Natural killer cell treated with Interleukin-12 subunit alpha and Interleukin-12 subunit beta and Interleukin-15 and Interleukin-18, amount 100 ng/mL, for 72 hours (primary cell): ENCODE data around the gene TNK2. TPM values are rescaled to one million over a fixed set of nuclear protein-coding genes. Genes with fewer than 3 reads are reported as not detected.
A peak's percentile ranks its signal among the peaks of the same experiment; 100 is the strongest.
"Not testable (repeated sequence)": the region's sequence is repeated elsewhere in the genome, so short reads cannot be mapped to it uniquely, and the experiment has no call there.

Source experiments
- ATAC-seq, 2 donors: fragments of 150-1000 bp; cut with Tn5 transposase in 1 of 2; sonication (Bioruptor Pico), chemical (Tn5 transposase) in 1 of 2; 2 replicates each; pipeline ENCODE4 v1.10.0; 2021
- DNase-seq: peaks from one replicate; pipeline ENCODE4 v3.0.0; 2022; ENCODE audit warnings: low spot score
- H3K27ac Mint-ChIP-seq, 2 donors: 1 replicate in 1 of 2; 2 replicates in 1 of 2; pipeline ENCODE4 v1.8.0; 2022; ENCODE audit warnings: mixed read lengths in 2 of 2, mild to moderate bottlenecking in 1 of 2, moderate library complexity in 1 of 2
- H3K27me3 Mint-ChIP-seq, 2 donors: 1 replicate in 1 of 2; 2 replicates in 1 of 2; pipeline ENCODE4 v1.8.0; 2022; ENCODE audit warnings: mixed read lengths in 2 of 2
- H3K36me3 Mint-ChIP-seq: one replicate; pipeline ENCODE4 v1.8.0; 2022; ENCODE audit warnings: mixed read lengths
- H3K4me1 Mint-ChIP-seq, 2 donors: 1 replicate in 1 of 2; 2 replicates in 1 of 2; pipeline ENCODE4 v1.8.0; 2022; ENCODE audit warnings: low read depth in 2 of 2, mixed read lengths in 2 of 2, mild to moderate bottlenecking in 1 of 2
- H3K4me3 Mint-ChIP-seq: one replicate; pipeline ENCODE4 v1.8.0; 2022; ENCODE audit warnings: mixed read lengths
- H3K9me3 Mint-ChIP-seq: 2 replicates; pipeline ENCODE4 v1.8.0; 2022; ENCODE audit warnings: mixed read lengths
- total RNA-seq, 2 donors: library from RNA; stranded (reverse); gene quantifications; one replicate each; pipeline ENCODE4 v1.2.3, GENCODE V29; 2022

Gene TNK2
- total RNA-seq, 2 donors from 2014 or later, result 63.5 to 116 TPM

DNA sequence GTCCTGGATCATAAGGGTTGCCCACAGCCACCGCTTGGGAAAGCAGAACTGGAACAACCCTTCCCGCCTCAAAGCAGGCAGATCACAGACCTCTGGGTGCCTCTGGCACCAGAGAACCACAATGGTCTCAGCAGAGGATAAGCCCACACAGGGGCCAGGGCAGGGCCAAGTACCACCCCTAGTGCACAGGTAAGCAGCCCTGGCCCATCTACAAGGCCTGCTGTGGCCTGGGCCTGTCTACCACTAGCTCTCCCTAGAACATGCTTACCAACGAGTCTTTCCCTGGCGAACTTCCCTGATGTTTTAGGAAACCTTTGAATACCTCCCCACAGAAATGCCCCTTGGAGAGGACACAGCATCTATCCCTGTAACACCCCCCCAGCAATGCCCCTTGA, 28.3 kb downstream of the TNK2 start:
- DNase-seq (no peak), ATAC-seq (no peak)
- peaks cover 0 to 3% of the 10 kb centered on the region in 2 donors for H3K4me1 Mint-ChIP-seq
- H3K9me3 Mint-ChIP-seq, result no peaks in the 10 kb centered on the region
- H3K27ac Mint-ChIP-seq, result no peak overlapping the region
- no peak overlapping the region for H3K4me3 Mint-ChIP-seq
- no peaks in the 10 kb centered on the region for H3K36me3 Mint-ChIP-seq
- H3K27me3 Mint-ChIP-seq, result no peaks in the 10 kb centered on the region

DNA sequence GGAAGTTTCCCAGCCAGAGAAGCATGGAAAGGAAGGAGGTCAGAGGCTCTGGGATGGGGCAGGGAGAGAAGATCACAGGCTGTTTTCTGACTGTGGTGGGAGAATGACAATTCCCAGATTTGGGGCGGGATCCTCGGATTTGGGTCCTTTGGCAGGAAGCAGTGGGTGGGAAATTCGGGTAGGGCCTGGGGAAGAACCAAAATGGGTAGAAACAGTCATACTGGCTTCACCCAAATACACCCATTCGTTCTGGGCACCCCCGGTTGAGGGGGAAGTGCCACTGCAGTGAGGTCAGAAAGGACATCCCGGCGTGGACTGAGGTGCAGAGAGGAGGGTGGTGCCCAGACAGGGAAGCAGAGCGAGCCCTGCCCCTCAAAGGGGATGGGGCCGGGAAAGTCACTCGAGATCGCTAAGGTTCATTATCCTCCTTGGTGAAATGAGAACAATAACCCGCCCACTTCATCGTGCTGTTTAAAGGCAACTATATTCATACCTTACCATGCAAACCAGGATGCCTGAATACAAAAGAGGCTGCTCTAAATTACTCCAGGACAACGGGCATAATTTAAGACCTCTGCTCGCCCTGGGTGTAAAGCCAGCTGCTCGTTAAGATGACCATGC, 28.8 kb downstream of the TNK2 start:
- no peak overlapping the region for H3K27ac Mint-ChIP-seq

DNA sequence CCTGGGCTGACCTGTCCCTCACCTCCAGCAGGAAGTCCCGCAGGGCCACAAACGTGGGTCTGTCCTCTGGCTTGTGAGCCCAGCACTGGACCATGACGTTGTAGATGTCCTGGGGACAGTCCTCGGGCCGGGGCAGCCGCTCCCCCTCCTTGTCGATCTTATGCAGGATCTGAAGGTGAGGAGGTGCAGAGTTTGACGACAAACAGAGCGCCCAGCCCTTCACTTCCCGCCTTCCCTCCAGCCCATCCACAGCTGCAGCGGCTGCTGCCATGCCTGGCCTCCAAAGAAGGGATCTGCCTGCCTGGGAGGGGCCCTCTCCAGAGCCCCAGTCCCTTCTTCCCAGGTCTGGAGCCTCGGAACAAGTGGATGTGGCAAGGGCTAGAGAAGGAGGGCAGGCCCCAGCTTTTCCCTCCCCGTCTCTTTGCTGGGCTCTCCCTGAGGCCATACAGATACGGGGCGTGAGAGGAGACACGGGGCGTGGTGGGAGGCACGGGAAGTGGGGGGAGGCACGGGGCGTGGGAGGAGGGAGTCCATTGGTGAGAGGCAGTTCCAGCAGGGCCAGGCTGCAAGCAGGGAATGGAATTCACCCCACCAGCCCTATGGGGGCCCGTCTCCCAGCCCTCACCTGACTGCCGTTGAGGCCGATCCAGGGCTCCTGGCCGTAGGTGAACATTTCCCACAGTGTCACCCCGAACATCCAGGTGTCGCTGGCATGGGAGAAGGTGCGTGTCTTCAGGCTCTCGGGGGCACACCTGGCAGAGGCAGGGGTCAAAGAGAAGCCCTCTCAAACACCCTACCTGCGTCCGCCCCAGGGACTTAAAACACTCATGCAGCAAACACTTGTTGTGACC, 29.7 kb downstream of the TNK2 start:
- Mint-ChIP-seq H3K27me3 (no peaks in the 10 kb centered on the region), H3K4me1 (peaks cover 0 to 3% of the 10 kb centered on the region in 2 donors)
- ATAC-seq, result no peak

More for the DNA sequence above, 28.8 kb downstream of the TNK2 start:
- Mint-ChIP-seq H3K4me3 (no peak overlapping the region), H3K36me3 (no peaks in the 10 kb centered on the region), H3K9me3 (no peaks in the 10 kb centered on the region), H3K27me3 (no peaks in the 10 kb centered on the region), H3K4me1 (peaks cover 0 to 3% of the 10 kb centered on the region in 2 donors)
- no peak for ATAC-seq
- no peak for DNase-seq

DNA sequence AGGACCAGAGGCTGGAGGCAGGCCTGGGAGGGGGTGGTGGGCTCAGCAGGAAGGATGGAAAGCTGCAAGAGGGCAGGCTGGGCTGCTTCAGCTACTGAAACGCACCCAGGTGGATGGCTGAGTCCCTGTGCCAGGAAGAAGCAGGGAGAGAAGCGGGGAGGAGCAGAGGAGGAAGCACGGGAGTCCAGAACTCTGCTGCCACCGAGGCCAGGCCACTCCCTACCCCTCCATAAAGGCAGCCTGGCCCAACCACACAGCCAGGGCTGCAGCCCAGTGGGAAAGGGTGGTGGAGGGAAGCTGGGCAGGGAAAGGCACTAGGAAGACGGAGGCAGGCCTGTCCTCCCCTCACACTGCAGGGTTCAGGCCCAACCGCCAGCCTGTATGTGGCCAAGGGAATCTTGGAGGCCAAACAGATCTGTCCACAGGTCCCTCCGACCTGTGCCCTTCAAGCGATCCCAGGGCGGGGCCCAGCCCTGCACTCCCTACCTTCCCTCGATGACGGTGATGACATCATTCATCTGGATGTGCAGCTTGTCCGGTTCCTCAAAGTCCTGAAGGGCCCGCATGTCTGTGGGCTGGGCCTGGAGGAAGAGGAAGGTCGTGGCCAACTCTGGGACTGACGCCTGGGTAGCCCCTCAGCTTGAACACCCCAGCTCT, 30.5 kb downstream of the TNK2 start:
- DNase-seq (no peak), ATAC-seq (no peak)
- H3K36me3 Mint-ChIP-seq, result no peaks in the 10 kb centered on the region
- no peak overlapping the region for H3K4me3 Mint-ChIP-seq
- no peaks in the 10 kb centered on the region for H3K27me3 Mint-ChIP-seq
- peaks cover 0 to 3% of the 10 kb centered on the region in 2 donors for H3K4me1 Mint-ChIP-seq
- H3K27ac Mint-ChIP-seq, result no peak overlapping the region
- H3K9me3 Mint-ChIP-seq, result no peaks in the 10 kb centered on the region

More for the DNA sequence above, 29.7 kb downstream of the TNK2 start:
- H3K9me3 Mint-ChIP-seq, result no peaks in the 10 kb centered on the region
- no peaks in the 10 kb centered on the region for H3K36me3 Mint-ChIP-seq
- no peak overlapping the region for H3K4me3 Mint-ChIP-seq
- no peak overlapping the region for H3K27ac Mint-ChIP-seq
- no peak for DNase-seq

DNA sequence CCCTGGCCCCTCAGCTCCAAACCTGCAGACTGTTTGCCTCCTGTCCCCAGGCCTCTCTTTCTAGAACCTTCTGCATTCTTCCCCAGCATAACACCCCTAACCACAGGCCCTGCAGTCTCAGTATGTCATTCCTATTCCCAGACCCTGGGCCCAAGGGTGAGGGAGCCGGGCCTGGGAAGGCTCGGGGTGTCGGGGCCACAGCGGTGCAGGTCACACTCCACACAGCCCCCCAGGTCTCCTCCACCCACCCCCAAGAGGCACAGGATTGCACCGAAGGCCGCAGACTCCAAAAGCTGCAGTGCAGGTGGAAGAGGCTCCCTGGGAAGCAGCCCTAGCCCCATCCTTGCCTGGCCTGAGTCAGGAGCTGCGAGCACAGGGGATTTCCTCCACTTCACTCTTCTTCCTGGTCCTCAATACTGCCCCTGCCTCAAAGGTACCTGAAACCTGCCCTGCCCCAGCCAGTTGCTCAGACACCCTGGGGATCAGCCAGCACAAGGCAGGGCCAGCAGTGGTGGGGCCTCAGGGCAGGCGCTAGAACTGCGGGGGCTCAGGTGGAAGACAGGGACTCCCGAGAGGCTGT, 31.1 kb downstream of the TNK2 start:
- Mint-ChIP-seq H3K4me3 (no peak overlapping the region), H3K27me3 (no peaks in the 10 kb centered on the region), H3K4me1 (peaks cover 0 to 3% of the 10 kb centered on the region in 2 donors), H3K27ac (no peak overlapping the region), H3K36me3 (no peaks in the 10 kb centered on the region), H3K9me3 (no peaks in the 10 kb centered on the region)
- ATAC-seq (no peak), DNase-seq (no peak)

DNA sequence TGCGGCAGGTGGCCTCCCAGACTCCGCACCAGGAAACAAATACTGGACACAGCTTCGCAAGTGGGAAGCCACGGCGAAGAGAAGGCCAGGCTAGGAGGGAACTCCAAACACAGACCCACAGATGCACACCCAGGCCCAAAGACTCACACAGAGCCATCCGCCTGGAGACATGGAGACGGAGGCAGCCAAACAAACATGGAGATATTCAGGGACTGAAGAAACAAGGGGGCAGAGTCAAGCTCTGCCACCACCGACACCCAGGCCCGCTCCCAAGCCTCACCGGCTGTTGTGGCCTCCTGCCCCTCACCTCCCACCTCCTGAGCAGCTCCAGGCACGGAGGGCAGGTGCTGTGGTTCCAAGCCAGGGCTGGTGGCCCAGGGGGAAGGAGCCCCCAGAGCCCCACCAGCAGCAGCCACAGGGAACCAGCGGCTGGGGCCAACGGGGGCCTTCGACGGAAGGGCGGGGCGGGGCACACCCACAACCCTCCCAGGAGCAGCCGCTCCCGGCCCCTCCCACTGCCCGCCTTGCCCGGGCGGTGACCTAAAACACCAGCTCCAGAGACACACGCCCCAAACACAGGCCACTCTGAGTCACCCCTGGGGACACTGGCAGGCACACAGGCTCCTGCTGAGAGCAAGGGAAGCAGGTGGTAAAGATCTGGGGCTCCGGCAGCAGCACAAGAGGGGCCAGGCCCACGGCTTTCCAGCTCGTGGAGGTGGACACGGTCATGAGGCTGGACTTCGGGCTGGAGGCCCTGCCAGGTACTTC, 31.9 kb downstream of the TNK2 start:
- no peak for DNase-seq
- ATAC-seq, result peak in 1 of 2 donors; percentile 39
- Mint-ChIP-seq H3K4me3 (no peak overlapping the region), H3K27me3 (no peaks in the 10 kb centered on the region), H3K9me3 (no peaks in the 10 kb centered on the region), H3K36me3 (no peaks in the 10 kb centered on the region), H3K4me1 (peaks cover 0 to 3% of the 10 kb centered on the region in 2 donors), H3K27ac (no peak overlapping the region)

DNA sequence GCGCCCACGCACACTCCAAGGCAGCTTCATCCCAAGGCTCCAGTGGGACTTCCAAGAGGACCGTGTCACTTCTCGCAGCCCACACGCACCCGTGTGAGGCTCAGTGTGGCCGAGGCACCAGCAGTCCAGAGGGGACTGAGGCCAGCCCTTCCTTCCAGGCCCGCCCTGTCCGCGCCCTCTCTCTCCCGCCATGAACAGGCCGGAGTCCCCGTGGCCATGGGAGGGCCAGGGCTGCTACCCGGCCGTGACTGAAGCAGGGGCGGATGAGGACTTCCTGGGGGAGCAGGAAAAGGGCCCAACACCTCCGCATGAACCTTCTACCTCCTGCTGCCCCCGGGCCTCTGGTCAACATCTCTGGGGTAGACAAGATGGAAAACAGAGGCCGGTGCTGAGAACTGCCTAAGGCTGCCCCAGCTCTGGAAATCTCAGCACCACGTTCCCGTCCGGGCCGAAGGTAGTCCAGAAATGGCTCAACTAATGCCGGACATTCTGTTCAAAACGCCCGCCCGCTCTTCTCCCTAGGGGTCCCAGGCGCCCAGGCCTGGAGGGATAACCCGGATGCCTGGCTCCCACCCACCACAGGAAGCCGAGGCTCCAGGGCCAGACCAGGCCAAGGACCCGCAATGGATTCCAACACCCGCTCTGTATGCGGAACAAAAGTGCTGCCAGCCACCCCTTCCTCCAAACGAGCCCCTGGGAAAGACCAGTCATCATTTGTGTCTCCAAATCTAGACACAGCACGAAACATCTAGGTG, 32.7 kb downstream of the TNK2 start:
- peak in 1 of 2 donors; percentile 50 for ATAC-seq

DNA sequence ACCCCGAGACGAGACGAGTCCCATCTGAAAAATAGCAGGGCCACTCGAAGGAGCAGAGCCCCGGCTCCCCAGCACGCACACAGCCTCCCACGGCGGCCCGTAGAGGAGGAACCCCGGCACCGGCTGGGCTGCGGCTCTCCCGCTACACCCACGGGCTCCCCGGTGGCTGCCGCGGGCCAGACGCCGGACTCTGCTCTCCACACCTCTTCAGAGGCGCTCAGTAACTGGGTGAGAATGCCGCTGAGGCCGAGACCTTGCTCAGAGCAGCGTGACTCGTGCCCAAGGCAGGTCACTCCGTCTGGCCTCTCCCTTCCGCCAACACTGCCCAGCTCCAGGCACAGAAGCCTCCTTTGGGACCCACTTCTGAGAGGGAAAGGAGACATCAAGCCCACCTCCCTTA, 34.4 kb downstream of the TNK2 start:
- Mint-ChIP-seq H3K27ac (no peak overlapping the region), H3K27me3 (no peaks in the 10 kb centered on the region), H3K9me3 (no peaks in the 10 kb centered on the region), H3K36me3 (no peaks in the 10 kb centered on the region), H3K4me3 (no peak overlapping the region), H3K4me1 (peaks cover 0 to 3% of the 10 kb centered on the region in 2 donors)
- ATAC-seq (no peak), DNase-seq (peak; percentile 35)

More for the DNA sequence above, 32.7 kb downstream of the TNK2 start:
- H3K4me3 Mint-ChIP-seq, result no peak overlapping the region
- H3K9me3 Mint-ChIP-seq, result no peaks in the 10 kb centered on the region
- no peaks in the 10 kb centered on the region for H3K27me3 Mint-ChIP-seq
- H3K4me1 Mint-ChIP-seq, result peaks cover 0 to 3% of the 10 kb centered on the region in 2 donors
- H3K27ac Mint-ChIP-seq, result no peak overlapping the region
- peak; percentile 49 for DNase-seq
- no peaks in the 10 kb centered on the region for H3K36me3 Mint-ChIP-seq

DNA sequence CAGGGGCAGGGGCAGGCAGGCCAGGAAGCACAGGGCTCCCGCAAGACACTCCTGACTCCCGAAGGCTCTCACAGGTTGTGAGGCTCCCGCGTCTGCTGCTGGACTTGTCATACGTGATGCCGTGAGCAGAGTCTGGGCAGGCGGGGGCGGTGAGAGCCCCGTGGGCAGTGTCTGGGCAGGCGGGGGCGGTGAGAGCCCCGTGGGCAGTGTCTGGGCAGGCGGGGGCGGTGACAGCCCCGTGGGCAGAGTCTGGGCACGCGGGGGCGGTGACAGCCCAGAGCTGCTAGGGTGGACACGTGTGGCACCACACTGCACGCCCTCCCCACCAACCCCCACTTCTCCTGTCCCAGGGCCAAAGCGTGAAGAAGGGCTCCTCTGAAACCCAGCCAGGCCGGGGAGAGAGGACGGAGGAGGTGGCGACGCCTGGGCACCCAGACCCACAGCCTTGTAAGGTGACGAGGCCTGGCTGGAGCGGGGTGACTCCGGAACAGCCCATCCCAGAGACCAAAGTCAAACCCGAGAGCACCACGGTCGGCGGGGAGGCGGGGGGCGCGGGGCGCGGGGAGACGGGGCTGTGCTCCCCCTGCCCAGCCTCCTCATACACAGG, 35.0 kb downstream of the TNK2 start:
- Mint-ChIP-seq H3K9me3 (no peaks in the 10 kb centered on the region), H3K36me3 (no peaks in the 10 kb centered on the region), H3K4me3 (no peak overlapping the region), H3K27me3 (no peaks in the 10 kb centered on the region), H3K27ac (no peak overlapping the region), H3K4me1 (peaks cover 0 to 3% of the 10 kb centered on the region in 2 donors)
- ATAC-seq (no peak), DNase-seq (peak; percentile 54)

DNA sequence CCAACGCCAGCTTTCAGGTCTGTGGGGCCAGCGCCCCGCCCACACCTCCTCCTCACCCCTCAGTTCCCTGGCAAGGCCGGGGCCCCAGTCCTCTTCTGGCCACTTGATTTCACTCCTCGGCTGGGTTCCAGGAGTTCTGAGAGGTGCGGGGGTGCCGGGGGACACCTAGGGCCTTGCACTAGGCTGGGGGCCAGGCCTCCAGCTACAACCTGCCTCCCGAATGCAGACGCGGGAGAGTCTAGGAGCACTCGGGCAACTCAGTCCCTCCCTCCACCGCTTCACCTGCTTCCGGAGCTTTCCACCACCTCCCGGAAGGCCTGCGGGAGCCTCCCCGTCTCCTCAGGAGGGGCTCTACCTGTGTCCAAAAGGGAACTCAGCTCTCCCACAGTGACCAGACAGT, 35.6 kb downstream of the TNK2 start:
- H3K27ac Mint-ChIP-seq, result no peak overlapping the region
- DNase-seq, result peak; percentile 60
- H3K9me3 Mint-ChIP-seq, result no peaks in the 10 kb centered on the region
- no peaks in the 10 kb centered on the region for H3K36me3 Mint-ChIP-seq
- H3K4me3 Mint-ChIP-seq, result no peak overlapping the region
- H3K4me1 Mint-ChIP-seq, result peaks cover 0 to 3% of the 10 kb centered on the region in 2 donors
- ATAC-seq, result no peak
- H3K27me3 Mint-ChIP-seq, result no peaks in the 10 kb centered on the region

DNA sequence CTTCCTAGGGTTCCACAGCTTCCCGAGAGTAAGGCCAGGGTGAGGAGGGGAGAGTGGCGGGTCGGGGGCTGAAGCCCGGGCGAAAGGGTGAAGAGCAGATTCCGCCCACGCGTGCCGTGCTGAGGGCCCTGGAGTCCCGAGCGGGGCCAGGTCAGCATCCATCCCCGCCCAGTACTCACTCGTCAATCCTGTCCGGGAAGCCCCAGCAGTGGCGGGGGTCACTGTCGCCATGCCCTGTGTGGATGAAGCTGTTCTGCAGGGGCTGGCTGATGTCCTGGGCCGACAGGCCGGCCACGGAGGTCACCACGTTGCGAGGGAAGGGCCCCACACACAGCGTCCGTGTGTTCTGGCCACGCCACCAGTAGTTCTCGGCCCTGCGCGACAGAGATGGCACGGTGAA, 36.3 kb downstream of the TNK2 start:
- no peaks in the 10 kb centered on the region for H3K9me3 Mint-ChIP-seq
- H3K36me3 Mint-ChIP-seq, result no peaks in the 10 kb centered on the region
- no peak overlapping the region for H3K4me3 Mint-ChIP-seq
- ATAC-seq, result no peak
- no peak for DNase-seq
- H3K4me1 Mint-ChIP-seq, result peaks cover 0 to 3% of the 10 kb centered on the region in 2 donors
- no peaks in the 10 kb centered on the region for H3K27me3 Mint-ChIP-seq
- H3K27ac Mint-ChIP-seq, result no peak overlapping the region

DNA sequence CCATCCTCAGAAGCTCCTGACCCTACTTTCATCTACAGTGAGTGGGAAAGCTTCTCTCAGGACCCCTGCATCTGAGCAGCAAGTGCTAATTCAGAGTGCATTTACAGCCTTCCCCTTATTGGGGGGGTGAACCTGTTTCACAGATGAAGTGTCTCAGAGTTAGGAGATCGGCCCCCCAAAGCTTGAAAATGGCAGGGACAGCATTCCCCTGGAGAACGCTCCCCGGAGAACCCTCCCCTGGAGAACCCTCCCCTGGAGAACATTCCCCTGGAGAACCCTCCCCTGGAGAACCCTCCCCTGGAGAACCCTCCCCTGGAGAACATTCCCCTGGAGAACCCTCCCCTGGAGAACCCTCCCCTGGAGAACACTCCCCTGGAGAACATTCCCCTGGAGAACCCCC, 36.7 kb downstream of the TNK2 start:
- not testable (repeated sequence) for H3K4me1 Mint-ChIP-seq, H3K27me3 Mint-ChIP-seq, ATAC-seq, H3K4me3 Mint-ChIP-seq, H3K27ac Mint-ChIP-seq, H3K36me3 Mint-ChIP-seq, H3K9me3 Mint-ChIP-seq
- peak; percentile 51 for DNase-seq
